ENCODE results near the gene NTM.

NTM gene

DNA sequence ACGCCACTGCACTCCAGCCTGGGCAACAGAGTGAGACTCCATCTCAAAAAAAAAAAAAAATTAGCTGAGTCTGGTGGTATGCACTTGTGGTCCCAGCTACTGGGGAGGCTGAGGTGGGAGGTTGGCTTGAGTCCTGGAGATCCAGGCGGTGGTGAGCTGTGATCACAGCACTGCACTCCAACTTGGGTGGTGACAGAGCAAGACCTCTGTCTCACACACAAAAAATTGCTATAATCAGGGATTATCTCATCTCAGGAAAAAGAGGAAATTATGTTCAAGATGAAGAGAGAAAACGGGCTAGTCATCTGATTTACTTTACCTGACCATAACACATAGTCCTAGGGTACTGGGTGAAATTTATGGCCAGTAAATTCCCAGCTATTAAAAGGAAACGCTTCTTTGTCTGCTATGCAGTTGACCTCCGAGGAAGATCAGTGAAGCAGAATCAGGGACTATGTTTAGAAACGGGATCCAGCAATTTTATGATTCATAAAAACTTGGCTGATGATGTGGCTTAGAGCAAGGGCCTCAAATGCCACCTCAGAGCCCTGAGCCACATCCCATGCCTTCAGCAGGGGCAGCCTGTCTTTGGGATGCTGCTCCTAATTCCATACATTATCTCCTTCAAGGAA is 386.2 kb downstream of the NTM start:
- no peak for DNase-seq

DNA sequence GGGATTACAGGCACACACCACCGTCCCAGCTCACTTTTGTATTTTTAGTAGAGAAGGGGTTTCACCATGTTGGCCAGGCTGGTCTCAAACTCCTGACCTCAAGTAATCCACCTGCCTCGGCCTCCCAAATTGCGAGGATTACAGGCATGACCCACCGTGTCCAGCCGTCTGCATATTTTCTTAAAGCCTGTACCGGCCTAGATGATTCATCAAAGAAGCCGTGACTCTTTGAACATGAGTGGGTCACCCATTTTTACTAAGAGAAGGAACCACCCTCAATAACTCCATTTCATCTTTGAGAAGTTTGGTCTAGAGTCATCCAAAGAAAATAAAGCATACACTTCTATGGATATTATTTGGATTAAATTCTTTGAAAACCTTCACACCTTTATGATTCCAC is 388.3 kb downstream of the NTM start:
- no peak for DNase-seq

DNA sequence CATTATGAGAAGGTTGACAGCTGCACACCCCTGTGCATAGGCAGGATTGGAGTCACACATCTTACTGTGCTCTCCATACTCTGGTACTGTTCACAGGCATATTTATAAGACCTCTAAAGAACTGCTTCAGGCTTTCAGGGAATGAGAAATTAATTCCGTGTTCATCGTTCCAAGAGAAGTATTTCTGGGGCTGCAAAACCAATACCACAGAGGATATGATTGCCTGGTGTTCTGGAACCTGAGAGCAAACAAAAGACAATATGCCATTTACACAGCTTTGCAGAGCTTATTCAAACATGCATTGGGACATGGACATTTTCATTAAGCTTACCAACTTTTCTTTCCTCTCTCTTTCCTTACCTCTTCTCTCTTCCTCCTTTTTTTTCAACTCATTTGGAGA is 388.7 kb downstream of the NTM start:
- DNase-seq: no peak

DNA sequence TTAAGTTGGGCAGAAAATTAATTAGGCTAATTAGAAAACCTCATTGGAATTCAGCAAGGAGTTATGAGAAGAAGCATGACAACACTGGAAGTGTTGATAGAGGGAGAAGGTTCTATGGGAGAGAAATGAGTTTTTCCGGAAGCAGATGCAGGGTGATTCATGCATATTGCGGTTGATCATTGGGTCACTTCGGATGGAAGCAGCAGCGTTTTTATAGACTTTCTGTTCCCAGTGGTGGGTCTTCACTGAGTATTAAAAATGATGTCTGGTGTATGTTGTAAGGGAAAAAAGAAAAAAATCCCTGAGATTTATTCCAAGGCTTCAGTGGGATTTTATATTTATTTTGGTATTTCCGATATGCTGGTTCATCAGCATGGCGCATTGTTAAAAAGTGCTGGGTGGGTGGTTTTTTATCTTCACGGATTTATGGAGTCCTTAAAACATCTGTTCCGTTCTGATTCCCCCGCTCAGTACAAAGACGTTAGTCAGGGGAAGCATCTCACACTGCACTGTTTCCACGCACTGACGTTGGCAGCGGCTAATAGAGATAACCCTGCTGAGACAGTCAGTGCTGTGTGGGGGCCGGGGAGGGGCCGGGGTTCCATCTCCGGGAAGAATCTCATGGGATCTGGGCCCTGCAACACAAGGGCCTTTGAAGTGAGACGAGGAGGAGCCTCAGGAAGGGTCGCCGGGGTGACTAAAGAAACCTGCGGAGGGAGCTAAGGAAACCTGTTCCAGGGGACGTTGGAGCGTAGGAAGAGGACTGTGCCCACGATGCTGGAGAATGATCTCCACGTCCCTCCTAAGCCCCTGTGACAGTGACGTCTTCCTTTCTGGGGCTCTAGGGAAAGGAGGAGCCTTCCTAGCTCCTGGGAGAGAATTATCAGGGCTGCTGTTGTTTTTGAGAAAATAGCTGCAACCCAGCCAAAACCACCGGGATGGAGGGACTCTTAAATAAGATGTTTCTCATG is 390.0 kb downstream of the NTM start:
- no peak for DNase-seq

DNA sequence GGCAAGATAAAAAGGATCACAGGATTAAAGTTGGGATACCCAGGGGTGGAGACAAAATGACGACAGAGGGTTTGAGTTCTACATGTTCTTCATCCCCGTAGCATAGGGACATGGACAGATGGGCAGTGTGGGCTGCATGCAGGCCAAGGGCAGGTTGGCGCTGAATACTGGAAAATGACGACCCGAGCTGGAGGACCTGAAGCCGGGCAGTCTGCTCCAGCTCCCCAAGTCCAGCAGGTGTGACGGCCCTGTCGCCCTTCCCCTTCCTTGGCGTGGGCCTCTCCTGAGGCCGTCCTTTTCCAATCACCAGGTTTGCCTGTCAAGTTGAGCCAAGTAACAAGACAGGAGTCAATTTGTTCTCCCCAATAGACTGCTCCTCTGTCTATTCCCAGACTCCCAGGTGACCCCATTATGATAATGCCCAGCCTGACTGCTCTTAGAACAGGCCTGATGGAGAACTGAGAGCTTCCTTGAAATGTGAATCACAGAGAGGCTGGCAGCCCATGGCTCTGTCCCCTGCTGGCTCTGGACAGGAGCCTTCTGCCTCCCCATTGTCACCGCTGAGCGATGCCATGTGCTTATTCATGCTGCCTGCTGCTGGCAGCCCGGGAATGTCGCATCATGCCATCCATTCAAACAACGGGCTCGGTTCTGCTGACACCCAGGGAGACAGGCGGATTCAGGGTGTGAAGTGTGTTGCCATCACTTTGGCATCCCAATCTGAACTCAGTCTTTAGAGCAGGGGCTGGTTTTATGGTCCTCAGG is 392.1 kb downstream of the NTM start:
- no peak for DNase-seq

DNA sequence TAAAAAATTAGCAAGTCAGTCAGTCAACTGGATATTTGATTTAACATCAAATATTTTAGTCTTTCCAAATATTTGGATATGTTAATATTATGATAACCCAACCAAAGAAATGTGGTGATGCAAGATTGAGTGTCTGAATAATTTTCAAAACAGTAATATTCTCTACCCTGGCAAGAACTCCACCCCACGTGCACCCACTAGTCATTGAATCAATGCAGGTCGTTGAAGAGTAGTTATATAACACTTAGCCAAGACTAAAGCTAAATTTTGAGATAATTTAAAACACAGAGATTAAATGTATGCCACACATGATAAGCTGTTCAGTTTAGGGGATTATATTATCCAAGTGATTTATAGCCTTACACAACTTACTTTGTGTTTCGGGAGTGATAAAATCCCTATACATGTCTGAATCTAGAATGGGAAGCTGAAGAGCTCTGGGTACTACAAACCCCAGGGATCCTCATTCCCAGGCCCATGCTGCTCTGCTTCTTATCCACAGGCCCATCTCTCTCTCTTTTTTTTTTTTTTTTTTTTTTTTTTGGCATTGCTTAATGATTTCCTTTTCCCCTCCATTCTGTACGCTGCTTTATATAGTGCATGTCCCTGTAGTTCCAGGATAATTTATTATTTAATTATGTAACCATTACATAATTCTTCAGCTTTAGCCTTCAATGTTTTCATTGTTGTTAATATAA is 392.9 kb downstream of the NTM start:
- no peak for DNase-seq

DNA sequence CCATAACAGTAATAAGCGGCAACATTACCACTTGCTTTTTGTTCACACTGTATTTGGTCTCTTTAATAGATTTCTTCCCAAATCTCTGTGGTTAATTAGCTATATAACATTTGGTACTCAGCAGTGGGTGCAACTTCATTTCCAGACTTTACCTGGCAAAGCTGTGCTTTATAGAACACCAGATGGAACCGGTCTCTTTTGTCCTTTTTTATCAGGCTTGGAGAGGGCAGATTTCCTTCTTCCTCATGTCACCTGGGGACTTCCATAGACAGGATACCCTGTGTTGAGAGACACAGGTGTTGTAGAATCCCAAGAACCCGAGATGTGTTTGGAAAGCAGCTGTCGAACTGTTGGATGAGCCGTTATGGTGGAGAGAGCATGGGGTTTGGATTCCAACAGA is 393.7 kb downstream of the NTM start:
- DNase-seq: no peak

DNA sequence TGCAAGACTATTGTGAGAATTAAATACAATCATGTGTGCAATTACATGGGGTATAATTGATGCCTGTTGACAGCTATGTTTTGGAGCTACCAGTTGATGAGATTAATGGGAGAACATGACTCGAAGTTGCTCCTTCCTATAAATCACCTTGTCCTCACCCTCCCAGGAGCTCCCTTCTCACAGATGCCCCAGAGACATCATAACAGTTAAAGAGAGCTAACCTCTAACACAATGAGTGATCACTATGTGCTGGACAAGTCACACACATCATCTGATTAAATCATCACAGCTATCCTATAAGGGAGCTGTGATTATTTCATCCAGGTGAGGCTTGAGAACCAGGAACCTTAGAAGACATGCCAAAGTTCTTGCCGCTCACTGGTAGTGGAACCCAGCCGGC is 394.2 kb downstream of the NTM start:
- peak; percentile 68 for DNase-seq

DNA sequence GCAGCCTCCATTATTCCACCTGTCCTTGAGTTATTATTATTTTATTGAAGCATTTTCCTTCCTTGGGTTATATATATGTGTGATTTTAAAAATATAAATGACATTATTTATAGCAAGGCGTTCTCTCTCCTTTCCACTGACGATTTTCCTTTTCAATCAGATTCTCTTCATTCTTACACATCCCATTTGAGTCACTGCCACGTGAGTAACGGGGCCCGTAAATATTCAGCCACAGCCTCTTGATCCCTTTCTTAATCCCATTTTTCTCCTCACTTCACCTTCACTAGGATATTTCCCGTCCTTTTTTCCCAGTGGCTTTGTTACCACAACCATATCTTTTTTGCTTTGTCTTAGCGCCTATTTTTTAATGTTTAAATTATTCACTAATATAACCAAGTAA is 396.2 kb downstream of the NTM start:
- DNase-seq: no peak

DNA sequence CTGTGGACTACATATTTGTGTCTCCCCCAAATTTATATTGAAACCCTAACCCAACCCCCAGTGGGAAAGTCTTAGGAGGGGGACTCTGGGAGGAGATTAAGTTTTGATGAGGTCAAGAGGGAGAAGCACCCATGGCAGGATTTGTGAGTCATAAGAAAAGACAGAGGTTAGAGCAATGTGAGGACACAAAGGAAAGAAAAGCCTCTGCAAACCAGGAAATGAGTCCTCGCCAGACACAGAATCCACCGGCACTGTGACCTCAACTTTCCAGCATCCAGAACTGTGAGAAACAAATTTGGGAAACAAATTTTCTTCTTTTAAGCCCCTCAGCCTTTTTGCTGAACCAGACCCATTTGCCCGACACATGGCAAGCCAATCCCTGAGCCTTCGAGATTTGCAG is 397.0 kb downstream of the NTM start:
- DNase-seq: no peak

DNA sequence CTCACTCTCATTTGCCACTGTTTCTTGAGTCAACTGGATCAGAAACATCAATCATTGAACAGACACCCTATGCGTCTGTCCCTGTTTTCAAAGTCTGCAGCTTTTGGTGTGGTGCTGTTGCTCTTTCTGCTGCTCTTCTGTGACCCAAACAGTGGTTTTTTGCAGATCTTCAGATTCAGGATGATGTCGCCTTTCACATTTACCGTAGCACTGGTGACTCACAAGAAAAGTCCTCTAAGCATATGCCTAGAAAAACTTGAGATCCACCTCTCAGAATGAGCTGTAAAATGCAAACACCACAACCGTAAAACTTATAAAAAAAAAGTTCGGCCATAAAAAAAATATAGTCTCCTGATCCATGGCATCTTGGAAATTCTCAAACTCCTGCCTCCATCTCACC is 400.4 kb downstream of the NTM start:
- no peak for DNase-seq

DNA sequence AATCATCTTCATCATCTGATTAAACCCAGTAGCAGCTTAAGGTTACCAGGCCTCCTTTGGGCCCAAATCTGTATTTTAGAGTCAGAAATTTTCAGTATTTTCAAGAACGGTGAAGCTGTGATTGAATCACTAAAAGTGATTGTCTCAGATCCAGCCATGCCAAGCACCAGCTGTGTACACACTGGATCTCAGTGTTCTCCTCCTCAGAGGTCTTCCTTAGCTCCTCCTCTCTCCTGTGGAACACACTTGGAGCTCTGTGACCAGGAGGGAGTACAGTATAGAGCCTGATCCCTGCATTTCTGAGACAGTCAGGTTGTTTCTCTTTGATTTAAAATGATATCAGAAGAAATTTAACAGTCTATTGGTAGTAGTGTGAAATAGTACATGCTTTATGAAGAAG is 401.1 kb downstream of the NTM start:
- DNase-seq: no peak

DNA sequence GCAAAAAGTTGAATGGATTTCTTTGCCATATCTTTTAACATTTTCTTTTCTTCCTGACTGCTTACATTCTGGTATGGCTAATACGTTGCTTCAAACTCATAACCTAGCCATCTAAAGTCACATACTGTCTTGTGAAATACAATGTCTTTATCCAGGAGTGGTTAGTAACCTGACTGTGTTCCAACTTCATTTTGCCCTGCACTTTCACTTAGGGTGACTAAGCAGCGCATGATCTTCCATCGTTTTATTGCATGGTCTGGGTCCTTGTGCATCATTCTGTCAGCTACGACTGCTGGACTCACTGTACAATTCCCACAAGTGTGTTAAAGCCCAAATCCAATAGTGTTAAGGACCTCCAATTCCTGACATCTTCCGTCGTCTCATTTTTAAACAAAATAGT is 403.2 kb downstream of the NTM start:
- DNase-seq: no peak

DNA sequence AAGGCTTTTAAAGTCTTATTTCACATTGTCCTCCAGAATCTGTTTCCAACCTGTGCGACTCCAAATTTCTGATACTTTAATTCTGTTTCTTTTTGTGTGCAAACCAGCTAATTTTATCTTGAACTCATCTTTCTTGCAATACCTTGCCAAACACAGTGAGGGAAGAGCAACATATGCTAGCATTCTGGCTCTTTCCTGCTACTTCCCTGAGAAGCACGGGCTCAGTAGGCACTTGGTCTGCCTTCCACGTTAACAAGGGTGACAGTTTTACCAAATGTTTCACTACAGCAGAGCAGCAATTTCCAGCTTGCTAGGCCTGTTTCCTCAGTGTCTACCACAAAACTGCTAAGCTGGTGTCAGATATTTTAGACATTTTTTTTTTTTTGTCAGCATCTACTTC is 405.8 kb downstream of the NTM start:
- DNase-seq: no peak

DNA sequence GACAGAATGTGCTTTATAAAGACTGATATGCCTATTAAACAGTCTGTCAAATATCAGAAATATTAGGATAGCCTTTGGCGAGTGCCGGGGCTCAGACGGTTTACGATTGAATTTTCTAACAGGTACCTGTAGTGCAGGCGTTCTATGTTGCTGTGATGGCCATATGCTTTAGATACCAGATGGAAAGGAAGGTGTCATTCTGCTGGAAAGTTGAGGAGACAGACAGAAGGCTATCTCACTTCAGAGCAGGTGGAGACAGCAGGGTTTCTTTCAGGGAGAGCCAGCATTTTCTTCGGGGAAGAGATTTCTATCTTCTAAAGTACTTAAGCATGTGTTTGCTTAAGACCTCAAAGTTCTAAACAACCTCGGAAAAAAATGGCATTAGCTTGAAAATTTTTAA is 415.4 kb downstream of the NTM start:
- no peak for DNase-seq

DNA sequence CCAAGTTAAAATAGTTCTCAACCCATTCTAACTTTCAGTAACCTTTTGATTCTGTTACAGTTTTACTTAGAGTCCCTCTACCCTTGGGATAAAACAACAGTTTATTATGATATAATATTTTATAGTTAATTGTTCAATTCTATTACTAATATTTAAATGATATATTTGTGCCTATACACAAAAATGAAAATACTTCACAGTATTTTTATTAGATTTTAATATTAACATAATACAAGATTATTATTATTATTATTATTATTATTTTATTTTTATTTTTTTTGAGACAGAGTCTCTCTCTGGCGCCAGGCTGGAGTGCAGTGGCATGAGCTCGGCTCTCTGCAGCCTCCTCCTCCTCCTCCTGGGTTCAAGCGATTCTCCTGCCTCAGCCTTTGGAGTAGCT is 416.7 kb downstream of the NTM start:
- DNase-seq: no peak

DNA sequence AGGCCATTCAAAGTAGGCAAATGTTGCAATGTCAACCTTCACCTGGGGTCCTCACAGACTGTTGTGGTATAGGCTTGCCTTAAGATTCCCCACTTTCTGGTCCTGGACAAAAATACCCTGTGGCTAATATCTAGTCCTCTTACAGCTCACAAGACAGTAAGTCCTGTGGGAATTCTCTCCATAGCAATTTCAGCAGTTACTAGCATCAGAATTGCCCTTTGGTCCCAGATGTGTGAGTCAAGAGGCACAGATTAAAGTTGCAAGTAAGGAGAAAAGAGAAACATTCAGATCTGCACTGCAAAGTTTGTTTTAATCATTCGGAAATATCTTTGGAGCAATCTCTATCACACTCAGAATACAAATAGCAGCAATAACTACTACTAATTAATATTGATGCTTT is 420.2 kb downstream of the NTM start:
- no peak for DNase-seq

DNA sequence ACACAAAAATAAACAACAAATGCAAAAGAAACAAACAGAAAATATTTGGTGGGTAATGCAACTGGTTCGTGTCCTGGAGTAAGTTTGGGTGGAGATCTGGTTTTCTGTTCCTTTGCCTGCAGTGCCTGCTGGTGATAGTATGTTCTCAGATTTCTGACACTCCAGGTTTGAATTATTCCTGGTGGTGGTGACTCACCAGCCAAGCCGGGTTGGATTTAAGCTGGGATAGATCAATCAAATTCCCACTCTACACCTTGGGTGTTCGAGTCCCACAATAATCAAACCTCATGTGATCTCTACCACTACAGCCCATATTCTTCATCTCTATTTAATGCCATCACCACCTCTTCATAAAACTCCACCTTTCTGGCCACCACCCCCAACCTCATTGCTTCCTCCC is 421.8 kb downstream of the NTM start:
- DNase-seq: no peak

DNA sequence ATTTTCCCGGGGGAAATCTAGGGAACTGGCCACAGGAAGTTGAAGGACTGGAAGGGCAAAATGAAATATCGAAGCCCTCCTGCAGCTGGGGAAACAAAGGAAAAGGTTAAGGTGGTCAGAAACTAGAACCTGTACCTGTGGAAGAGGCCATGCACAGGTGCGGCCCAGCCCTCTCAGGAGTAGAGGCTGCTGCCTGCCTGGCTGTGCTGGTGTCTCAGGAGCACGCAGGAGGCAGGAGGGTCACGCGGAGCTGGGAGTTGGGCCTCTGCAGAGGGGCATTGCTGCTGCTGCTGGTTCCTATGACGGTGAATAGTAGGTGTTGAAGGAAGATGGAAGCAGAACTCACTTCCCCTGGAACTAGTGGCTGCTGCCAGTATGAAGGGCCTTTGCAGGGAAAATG is 425.7 kb downstream of the NTM start:
- no peak for DNase-seq

DNA sequence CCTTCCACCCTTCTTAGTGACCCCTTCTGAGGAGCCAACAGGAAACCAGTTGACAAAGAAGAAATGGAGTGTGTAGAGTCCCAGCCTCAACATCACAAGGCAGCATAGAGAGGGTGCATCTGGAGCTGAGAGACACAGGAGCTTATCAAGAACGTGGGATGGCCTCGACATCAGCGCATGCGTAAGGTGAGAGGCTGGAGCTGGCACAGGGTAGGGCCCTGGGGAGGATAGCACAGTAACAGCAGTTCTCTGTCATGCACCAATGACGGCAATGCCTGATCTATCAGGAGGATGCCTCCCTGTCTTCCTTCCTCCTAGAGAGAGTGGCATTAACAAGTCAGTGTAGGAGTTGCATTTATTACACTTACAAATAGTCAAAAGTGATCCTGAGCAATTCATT is 426.1 kb downstream of the NTM start:
- no peak for DNase-seq

DNA sequence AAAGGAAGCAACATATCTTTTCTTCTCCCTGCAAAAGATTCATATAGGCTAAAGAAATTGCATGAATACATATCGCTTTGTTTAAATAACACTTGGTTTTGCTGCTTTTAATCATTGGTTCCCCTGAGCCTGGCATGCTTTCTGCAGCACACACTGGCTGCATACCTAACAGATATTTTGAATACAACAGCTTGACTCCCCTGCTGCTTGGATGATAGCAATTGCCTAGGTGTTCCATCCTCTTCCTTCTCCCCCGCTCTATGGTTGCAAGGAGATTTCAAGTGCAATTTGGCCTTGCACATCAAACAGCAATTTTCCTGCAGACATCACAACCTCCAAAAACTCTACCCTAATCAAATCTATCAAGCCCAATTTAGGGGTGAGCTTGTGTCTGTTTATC is 430.0 kb downstream of the NTM start:
- DNase-seq: no peak

DNA sequence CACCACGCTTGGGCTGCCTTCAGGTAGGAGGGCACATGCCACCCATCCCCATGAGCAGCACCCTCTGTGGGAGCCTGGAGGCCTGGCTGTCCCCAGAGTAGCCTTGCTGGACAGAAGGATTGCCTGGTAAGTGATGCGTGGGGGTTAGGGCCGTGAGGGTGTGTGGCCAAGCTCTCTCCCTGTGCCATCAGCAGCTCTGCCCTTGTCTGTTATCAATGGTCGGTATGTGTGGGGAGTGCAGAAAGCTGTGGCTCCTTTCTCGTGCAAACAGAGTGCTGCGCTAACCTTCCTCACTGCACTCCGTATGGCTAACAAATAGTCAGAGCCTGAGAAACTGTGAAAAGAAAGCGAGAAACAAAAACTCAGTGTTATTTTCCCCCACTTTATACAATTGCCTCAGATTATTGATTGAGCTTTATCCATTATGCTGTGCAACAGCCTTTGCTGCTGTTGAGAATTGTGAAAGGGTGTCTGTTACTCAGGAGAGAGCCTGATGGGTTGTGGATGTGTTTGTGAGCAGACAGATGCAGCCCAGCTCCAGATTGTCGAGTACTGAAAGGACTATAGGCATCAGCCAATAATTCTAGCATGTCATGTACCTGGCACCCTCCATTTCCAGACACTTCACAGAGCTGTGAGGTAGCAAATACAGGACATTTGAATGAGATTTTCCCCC is 432.2 kb downstream of the NTM start:
- DNase-seq: no peak

DNA sequence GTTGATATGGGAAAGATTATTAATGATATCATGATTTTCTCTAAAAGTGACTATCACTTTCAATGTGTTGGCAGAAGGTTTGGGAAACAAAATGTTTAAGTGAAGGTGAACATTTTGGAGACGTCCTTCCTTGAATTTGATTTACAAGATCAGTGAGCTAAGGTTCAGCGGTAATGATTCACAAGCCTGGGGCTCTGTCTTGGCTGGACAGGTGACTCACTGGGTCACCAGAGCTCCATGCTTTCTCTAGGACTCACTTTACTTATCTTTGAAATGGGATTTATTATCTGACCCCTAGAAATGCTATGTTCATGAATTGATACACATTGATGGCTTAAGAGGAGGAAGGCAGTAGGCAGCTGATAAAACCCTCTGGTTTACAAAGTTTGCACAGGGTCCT is 437.5 kb downstream of the NTM start:
- no peak for DNase-seq
